ENCODE results near the gene ZNF101.

ZNF101 gene

GRCh38 chr19:19654441-19654840 is 14.2 kb upstream of the ZNF101 start:
- DNase-seq (ENCODE audit: low read depth in 1 of 2, low spot score in 1 of 2) = no peak
- no peaks in the 10 kb centered on the region for H3K27me3 ChIP-seq (ENCODE audit: insufficient read depth, poor library complexity, severe bottlenecking)
- H3K27ac ChIP-seq (replicated peaks) = no peak overlapping the region
- no peak for TF ChIP-seq REST (IDR thresholded peaks at IDR 0.05; ENCODE audit: insufficient replicate concordance, low read depth)
- TF ChIP-seq CTCF (IDR thresholded peaks at IDR 0.05; ENCODE audit: insufficient read depth, low read length) = no peak
- no peak for TF ChIP-seq POLR2AphosphoS5 (IDR thresholded peaks at IDR 0.05; ENCODE audit: low read depth)
- TF ChIP-seq GABPA (IDR thresholded peaks at IDR 0.05; ENCODE audit: low read depth) = no peak
- no peak for TF ChIP-seq SPI1 (IDR thresholded peaks at IDR 0.05; ENCODE audit: borderline replicate concordance, low read depth)
- no peak overlapping the region for H3K4me3 ChIP-seq (replicated peaks; ENCODE audit: insufficient read depth, low read length)

- no peak overlapping the region for H3K4me3 ChIP-seq (replicated peaks; ENCODE audit: insufficient read depth, low read length)
- DNase-seq (ENCODE audit: low read depth in 1 of 2, low spot score in 1 of 2) = no peak
- no peak overlapping the region for H3K27ac ChIP-seq (replicated peaks)
- H3K27me3 ChIP-seq (ENCODE audit: insufficient read depth, poor library complexity, severe bottlenecking) = no peaks in the 10 kb centered on the region
- TF ChIP-seq POLR2AphosphoS5 (IDR thresholded peaks at IDR 0.05; ENCODE audit: low read depth) = peak; percentile 19; the same call in 1 of the 2 replicates
- no peak for TF ChIP-seq GABPA (IDR thresholded peaks at IDR 0.05; ENCODE audit: low read depth)
These were observed 13.5 kb upstream of the ZNF101 start for GRCh38 chr19:19655051-19655594.

GRCh38 chr19:19655641-19656343 is 12.8 kb upstream of the ZNF101 start:
- Histone ChIP-seq H3K27me3 (ENCODE audit: insufficient read depth, poor library complexity, severe bottlenecking) (no peaks in the 10 kb centered on the region), H3K4me3 (replicated peaks; ENCODE audit: insufficient read depth, low read length) (no peak overlapping the region), H3K27ac (replicated peaks) (no peak overlapping the region)
- no peak for TF ChIP-seq REST (IDR thresholded peaks at IDR 0.05; ENCODE audit: insufficient replicate concordance, low read depth)
- TF ChIP-seq SPI1 (IDR thresholded peaks at IDR 0.05; ENCODE audit: borderline replicate concordance, low read depth) = no peak
- no peak for TF ChIP-seq POLR2AphosphoS5 (IDR thresholded peaks at IDR 0.05; ENCODE audit: low read depth)
- TF ChIP-seq CTCF (IDR thresholded peaks at IDR 0.05; ENCODE audit: insufficient read depth, low read length) = no peak
- no peak for TF ChIP-seq GABPA (IDR thresholded peaks at IDR 0.05; ENCODE audit: low read depth)
- DNase-seq (ENCODE audit: low read depth in 1 of 2, low spot score in 1 of 2) = no peak

- TF ChIP-seq SPI1 (IDR thresholded peaks at IDR 0.05; ENCODE audit: borderline replicate concordance, low read depth) = no peak
- TF ChIP-seq POLR2AphosphoS5 (IDR thresholded peaks at IDR 0.05; ENCODE audit: low read depth) = no peak
- no peak for TF ChIP-seq GABPA (IDR thresholded peaks at IDR 0.05; ENCODE audit: low read depth)
- no peak for TF ChIP-seq REST (IDR thresholded peaks at IDR 0.05; ENCODE audit: insufficient replicate concordance, low read depth)
- no peak for TF ChIP-seq CTCF (IDR thresholded peaks at IDR 0.05; ENCODE audit: insufficient read depth, low read length)
- H3K4me3 ChIP-seq (replicated peaks; ENCODE audit: insufficient read depth, low read length) = no peak overlapping the region
- DNase-seq (ENCODE audit: low read depth in 1 of 2, low spot score in 1 of 2) = no peak
- H3K27me3 ChIP-seq (ENCODE audit: insufficient read depth, poor library complexity, severe bottlenecking) = no peaks in the 10 kb centered on the region
- no peak overlapping the region for H3K27ac ChIP-seq (replicated peaks)
These were observed 11.9 kb upstream of the ZNF101 start for GRCh38 chr19:19656451-19657396.

Measured in HL-60 (cell line).